CD4-positive, alpha-beta T cell treated with Interleukin-10 for 1 hour (primary cell): ENCODE data around the gene SDK2.

ENCODE experiments used
- DNase-seq: peaks from one replicate; pipeline ENCODE4 v3.0.0-alpha.2; 2020

Gene SDK2

GRCh38 chr17:73609060-73609459 lies 35.2 kb downstream of the SDK2 start:
- DNase-seq, result no peak

- no peak for DNase-seq
Measured at GRCh38 chr17:73605444-73605843, 38.8 kb downstream of the SDK2 start.

DNA sequence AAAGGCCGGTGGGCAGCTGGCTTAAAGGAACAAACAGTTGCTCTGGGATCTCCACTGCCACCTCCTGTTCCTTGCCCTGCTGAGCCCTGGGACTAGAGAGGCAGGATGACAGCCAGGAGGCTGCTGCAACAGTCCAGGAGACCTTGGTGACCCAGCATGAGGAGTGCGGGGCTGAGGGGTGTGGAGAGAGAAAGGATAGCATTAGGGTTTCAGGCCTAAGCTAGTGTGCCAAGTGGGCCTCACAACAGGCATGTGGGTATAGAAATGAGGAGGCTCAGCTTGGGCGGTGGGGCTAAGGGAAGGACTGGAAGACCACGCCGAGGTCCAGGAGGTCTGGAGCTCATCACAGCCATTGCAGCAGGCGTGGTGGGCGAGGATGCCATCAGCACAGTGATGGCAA lies 39.8 kb downstream of the SDK2 start:
- no peak for DNase-seq

GRCh38 chr17:73603971-73604370 lies 40.3 kb downstream of the SDK2 start:
- DNase-seq, result no peak

- DNase-seq, result no peak
Measured at GRCh38 chr17:73600103-73600871, 44.0 kb downstream of the SDK2 start.

GRCh38 chr17:73599599-73599998 lies 44.6 kb downstream of the SDK2 start:
- DNase-seq, result no peak

DNA sequence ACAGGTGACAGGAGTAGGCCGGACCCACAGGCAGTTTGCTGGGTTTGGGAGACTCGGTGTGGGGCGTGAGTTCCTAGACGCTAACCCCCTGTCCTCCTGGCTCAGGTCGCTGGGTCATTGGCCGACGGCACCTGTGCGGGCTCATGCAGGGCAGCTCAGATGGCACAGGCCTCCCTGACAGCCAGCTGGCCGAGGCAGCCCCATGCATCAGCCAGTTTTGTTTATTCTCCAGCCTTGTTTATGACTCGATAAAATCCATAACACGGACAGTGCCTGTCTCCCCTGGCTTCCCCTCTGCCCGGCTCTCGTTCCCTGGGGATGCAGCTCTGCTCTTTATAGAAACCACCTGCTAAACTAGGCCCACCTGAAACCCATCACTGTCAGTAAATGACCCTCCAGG lies 46.0 kb downstream of the SDK2 start:
- DNase-seq, result no peak

GRCh38 chr17:73595931-73596330 lies 48.3 kb downstream of the SDK2 start:
- DNase-seq, result no peak

DNA sequence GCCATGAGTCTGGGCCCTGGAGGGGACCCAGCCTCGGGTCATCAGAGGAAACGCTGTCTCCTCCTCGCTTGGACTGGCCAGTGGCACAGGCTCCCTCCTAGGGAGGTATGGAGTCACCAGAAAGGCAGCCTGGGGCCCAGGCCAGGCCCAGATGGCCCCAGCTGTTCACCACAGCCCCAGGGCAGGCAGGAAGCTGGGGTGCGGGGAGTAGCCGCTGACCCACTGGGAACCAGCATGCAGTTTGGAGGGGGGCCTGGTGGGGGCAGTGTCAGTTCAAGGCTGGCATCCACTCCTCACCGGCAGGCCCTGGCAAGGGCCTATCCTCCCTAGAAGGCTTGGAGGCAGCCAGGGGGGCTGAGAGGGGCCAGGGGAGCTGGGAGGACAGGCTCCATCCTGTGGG lies 48.8 kb downstream of the SDK2 start:
- no peak for DNase-seq

GRCh38 chr17:73595068-73595467 lies 49.2 kb downstream of the SDK2 start:
- no peak for DNase-seq

DNA sequence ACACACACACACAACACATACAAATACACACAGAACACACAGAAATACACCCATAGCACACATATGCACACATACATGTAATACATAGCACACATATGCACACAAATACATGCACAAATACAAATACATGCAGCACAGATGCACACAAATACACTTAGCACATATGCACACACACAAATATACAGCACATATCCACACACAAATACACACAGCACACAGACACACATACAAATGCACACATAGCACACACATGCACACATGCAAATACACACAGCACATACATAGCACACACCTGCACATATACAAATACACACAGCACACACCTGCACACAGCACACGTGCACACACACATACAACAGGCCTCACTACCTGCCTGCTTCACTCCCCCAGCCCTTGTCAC lies 49.6 kb downstream of the SDK2 start:
- DNase-seq, result no peak

- DNase-seq, result no peak
Measured at GRCh38 chr17:73594025-73594424, 50.2 kb downstream of the SDK2 start.

GRCh38 chr17:73593249-73593965 lies 50.8 kb downstream of the SDK2 start:
- DNase-seq, result no peak

- DNase-seq, result peak; percentile 6
Measured at GRCh38 chr17:73592501-73592961, 51.7 kb downstream of the SDK2 start.

- no peak for DNase-seq
Measured at GRCh38 chr17:73592079-73592415, 52.2 kb downstream of the SDK2 start.

- DNase-seq, result peak; percentile 58
Measured at GRCh38 chr17:73591296-73592078, 52.8 kb downstream of the SDK2 start.

GRCh38 chr17:73589363-73589980 lies 54.8 kb downstream of the SDK2 start:
- no peak for DNase-seq

GRCh38 chr17:73588891-73589290 lies 55.4 kb downstream of the SDK2 start:
- no peak for DNase-seq

DNA sequence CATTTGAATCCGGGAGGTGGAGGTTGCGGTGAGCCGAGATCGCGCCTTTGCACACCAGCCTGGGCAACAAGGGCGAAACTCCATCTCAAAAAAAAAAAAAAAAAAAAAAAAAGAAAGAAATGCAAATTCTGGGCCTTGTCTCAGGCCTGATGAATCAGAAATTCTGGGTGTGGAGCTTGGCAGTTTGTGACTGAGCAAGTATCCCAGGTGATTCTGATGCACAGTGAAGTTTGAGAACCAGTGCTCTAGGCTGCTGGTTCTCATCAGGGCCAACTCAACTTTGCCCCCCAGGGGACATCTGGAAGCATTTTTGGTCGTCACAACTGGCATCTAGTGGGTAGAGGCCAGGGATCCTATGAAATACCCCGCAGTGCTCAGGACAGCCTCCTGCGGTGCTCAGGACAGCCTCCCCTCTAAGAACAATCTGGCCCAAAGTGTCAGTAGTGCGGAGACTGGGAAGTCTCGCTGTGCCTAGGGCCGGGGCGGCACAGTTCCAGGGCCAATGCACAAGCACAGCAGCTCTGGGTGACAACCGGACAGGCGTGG lies 55.9 kb downstream of the SDK2 start:
- DNase-seq, result no peak

DNA sequence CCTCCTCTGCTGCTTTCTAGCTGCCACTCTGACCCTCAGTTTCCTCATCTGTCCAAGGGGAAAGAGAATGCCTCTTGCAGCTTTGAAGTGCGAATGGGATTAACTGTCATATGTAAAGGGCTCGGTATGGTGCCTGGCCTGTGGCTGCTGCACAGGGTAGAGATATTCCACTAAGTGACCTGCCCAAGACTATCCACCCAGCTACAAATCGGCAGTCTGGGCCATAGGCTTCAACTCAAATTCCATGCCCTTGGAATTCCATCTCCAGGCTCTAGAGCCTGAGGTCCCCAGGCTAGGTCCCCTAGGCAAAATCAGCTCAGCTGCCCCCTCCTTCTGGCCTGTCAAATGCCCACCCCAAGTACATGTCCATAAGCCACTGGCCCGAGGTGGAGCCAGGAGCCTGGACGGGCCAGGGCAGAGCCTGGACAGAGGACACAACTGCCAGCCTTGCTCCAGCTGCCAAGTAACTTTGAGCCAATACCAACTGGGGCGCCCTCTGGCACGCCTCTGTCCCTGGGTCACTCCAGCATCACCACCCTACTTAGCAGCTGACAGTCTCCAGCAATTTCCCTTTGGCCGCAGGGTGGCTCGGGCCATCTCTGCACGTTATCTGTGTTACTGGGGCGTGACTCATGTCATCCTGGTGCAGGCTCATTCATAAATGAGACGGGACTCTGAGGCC lies 57.2 kb downstream of the SDK2 start:
- DNase-seq, result no peak

DNA sequence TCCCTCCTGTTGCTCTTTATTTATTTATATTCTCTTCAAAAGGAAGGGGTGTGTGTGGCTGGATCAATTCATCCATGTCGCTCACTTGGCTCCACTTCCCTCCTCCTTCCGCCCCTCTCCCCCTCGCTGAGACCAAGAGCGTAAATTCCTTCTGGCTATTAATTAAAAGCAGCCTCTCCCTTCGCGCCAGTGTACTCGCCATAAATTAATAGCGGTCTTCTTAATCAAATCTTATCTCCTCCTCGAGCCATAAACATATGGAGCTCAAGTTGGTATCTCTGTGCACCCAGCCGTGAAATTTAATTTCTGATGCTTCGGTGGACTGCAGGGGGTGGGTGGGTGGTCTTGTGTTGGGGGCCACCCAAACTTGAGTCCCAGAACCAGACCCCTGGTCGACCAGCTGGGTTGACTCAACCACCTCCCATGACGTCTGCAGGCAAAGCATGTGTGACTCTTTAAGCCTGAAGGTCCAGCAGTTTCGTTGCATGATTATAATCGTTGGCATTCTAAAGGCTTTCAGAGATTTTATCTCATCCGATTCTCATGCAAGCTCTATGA lies 57.9 kb downstream of the SDK2 start:
- DNase-seq, result no peak

DNA sequence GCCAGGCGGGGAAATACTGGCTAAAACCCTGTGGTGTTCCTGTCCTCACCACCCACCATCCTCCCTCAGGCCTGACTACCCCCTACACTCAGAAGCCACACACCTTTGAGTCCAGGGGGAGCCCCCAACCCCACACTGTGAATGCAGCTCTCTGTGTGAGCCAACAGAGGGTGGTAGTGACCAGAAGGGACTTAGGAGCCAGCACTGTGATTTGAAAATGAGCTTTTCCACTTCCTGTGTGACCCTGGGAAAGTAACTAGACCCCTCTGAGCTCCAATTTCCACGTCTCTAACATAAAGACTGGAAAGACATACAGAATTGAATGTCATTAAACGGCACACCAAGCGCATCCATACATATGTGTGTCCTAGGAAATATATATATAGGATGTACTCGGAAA lies 58.7 kb downstream of the SDK2 start:
- DNase-seq, result no peak
